ENCODE data around the gene NDFIP1.

GRCh38 chr5:142141463-142141862, 32.9 kb downstream of the NDFIP1 start:
- no peak for TF ChIP-seq POLR2A (IDR thresholded peaks at IDR 0.05)
- no peak for TF ChIP-seq POLR2AphosphoS5 (IDR thresholded peaks at IDR 0.05)
- TF ChIP-seq CTCF (IDR thresholded peaks at IDR 0.05), result no peak

Data from transverse colon (tissue), 4 donors.